Fibroblast of lung (primary cell): ENCODE results near the gene HECTD4.

Experiments
- EZH2 ChIP-seq: IDR thresholded peaks from 2 replicates; pipeline ENCODE4 v1.5.1; 2012; ENCODE audit warnings: low read length, control low read depth, mild to moderate bottlenecking; ENCODE audit errors: missing control alignments
- TF ChIP-seq, protein P1 (sequence below), 2 donors: IDR thresholded peaks in 1 of 2; conservative IDR thresholded peaks in 1 of 2; 1 replicate in 1 of 2; 2 replicates in 1 of 2; pipeline ENCODE4 v1.5.1; 2011 to 2012; ENCODE audit warnings: low read length in 2 of 2, control low read depth in 1 of 2, inconsistent platforms in 1 of 2, low read depth in 1 of 2, mild to moderate bottlenecking in 1 of 2

DNA sequence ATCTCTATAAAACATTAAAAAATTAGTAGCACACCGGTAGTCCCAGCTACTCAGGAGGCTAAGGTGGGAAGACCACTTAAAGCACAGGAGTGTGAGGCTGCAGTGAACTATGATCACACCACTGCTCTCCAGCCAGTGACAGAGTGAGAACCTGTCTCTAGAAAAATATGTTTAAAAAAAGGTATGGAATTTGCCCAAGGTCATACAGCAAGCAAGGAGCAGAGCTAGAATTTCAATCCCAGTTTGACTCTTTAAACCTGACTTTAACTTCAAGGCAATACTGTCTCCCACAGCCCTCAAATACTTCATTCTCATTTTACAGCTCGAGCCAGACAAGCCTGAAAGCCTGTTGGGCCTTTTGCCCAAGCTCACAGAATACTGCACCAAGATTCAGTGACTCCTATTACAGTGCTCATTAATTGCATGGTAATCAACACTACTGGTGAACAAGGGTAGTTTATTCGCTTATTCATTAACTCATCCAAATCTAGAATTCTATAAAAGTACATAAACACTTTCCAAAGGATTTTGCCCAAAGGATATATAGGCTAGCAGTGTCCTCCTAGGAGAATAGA is 8.0 kb downstream of the HECTD4 start:
- TF ChIP-seq, protein P1, sequence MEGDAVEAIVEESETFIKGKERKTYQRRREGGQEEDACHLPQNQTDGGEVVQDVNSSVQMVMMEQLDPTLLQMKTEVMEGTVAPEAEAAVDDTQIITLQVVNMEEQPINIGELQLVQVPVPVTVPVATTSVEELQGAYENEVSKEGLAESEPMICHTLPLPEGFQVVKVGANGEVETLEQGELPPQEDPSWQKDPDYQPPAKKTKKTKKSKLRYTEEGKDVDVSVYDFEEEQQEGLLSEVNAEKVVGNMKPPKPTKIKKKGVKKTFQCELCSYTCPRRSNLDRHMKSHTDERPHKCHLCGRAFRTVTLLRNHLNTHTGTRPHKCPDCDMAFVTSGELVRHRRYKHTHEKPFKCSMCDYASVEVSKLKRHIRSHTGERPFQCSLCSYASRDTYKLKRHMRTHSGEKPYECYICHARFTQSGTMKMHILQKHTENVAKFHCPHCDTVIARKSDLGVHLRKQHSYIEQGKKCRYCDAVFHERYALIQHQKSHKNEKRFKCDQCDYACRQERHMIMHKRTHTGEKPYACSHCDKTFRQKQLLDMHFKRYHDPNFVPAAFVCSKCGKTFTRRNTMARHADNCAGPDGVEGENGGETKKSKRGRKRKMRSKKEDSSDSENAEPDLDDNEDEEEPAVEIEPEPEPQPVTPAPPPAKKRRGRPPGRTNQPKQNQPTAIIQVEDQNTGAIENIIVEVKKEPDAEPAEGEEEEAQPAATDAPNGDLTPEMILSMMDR (conservative IDR thresholded peaks at IDR 0.05 in 1 of 2, IDR thresholded peaks at IDR 0.05 in 1 of 2; ENCODE audit: low read depth in 1 of 2, low read length in 2 of 2), result no peak
- no peak for TF ChIP-seq EZH2
